ENCODE data around the gene SF3A2.

The SF3A2 gene

GRCh38 chr19:2243274-2244124 is 6.9 kb downstream of the SF3A2 start:
- no peak for DNase-seq (ENCODE audit: low read depth)
- TF ChIP-seq CTCF (conservative IDR thresholded peaks at IDR 0.05; ENCODE audit: low read length), result no peak
- no peak overlapping the region for H3K4me3 ChIP-seq (ENCODE audit: low read length)

GRCh38 chr19:2244125-2244411 is 7.4 kb downstream of the SF3A2 start:
- no peak overlapping the region for H3K4me3 ChIP-seq (ENCODE audit: low read length)
- TF ChIP-seq CTCF (conservative IDR thresholded peaks at IDR 0.05; ENCODE audit: low read length), result no peak
- no peak for DNase-seq (ENCODE audit: low read depth)

- TF ChIP-seq CTCF (conservative IDR thresholded peaks at IDR 0.05; ENCODE audit: low read length), result no peak
- no peak overlapping the region for H3K4me3 ChIP-seq (ENCODE audit: low read length)
- DNase-seq (ENCODE audit: low read depth), result no peak
Measured at GRCh38 chr19:2244486-2244885, 7.9 kb downstream of the SF3A2 start.

- H3K4me3 ChIP-seq (ENCODE audit: low read length), result no peak overlapping the region
- TF ChIP-seq CTCF (conservative IDR thresholded peaks at IDR 0.05; ENCODE audit: low read length), result no peak
- DNase-seq (ENCODE audit: low read depth), result no peak
Measured at GRCh38 chr19:2245273-2245672, 8.6 kb downstream of the SF3A2 start.

- TF ChIP-seq CTCF (conservative IDR thresholded peaks at IDR 0.05; ENCODE audit: low read length), result no peak
- H3K4me3 ChIP-seq (ENCODE audit: low read length), result no peak overlapping the region
- no peak for DNase-seq (ENCODE audit: low read depth)
Measured at GRCh38 chr19:2246014-2246620, 9.5 kb downstream of the SF3A2 start.

GRCh38 chr19:2246801-2247361 is 10.3 kb downstream of the SF3A2 start:
- H3K4me3 ChIP-seq (ENCODE audit: low read length), result no peak overlapping the region
- TF ChIP-seq CTCF (conservative IDR thresholded peaks at IDR 0.05; ENCODE audit: low read length), result no peak
- peak; percentile 36 for DNase-seq (ENCODE audit: low read depth)
